SK-N-MC (cell line): ENCODE data around the gene EIF1AY.
"Not testable (repeated sequence)": the region's sequence is repeated elsewhere in the genome, so short reads cannot be mapped to it uniquely, and the experiment has no call there.

Experiments used
- DNase-seq: peaks from one replicate; pipeline ENCODE4 v3.0.0-alpha.2; 2011; ENCODE audit warnings: low read depth, low spot score
- H3K27ac ChIP-seq: fragments of 200-600 bp; sonication (generic); 2 replicates; pipeline ENCODE4 v1.5.1; 2016; ENCODE audit warnings: mixed run types
- H3K36me3 ChIP-seq: fragments of 200-600 bp; sonication (generic); 2 replicates; pipeline ENCODE4 v1.6.1; 2017; ENCODE audit warnings: antibody characterized with exemption, low read length, mixed read lengths; ENCODE audit not compliant: insufficient read depth
- H3K4me3 ChIP-seq: fragments of 200-600 bp; sonication (generic); 2 replicates; pipeline ENCODE4 v1.5.1; 2016
- H3K9ac ChIP-seq: fragments of 200-600 bp; sonication (generic); 2 replicates; pipeline ENCODE4 v1.8.0; 2017; ENCODE audit warnings: mixed run types, mixed read lengths; ENCODE audit not compliant: insufficient read length
- H3K9me3 ChIP-seq: fragments of 200-600 bp; sonication (generic); 2 replicates; pipeline ENCODE4 v1.6.1; 2017; ENCODE audit warnings: low read depth, mild to moderate bottlenecking, antibody characterized with exemption, low read length, moderate library complexity, mixed read lengths
- EZH2 ChIP-seq: fragments of 200-600 bp; sonication (generic); IDR thresholded peaks from one replicate; pipeline ENCODE4 v1.6.1; 2017; ENCODE audit warnings: antibody characterized with exemption
- FOXP2 ChIP-seq: optimal IDR thresholded peaks from 2 replicates; pipeline ENCODE3; 2011; ENCODE audit warnings: mild to moderate bottlenecking, moderate library complexity; ENCODE audit not compliant: insufficient read depth; ENCODE audit errors: extremely low read length, control extremely low read depth
- POLR2AphosphoS5 ChIP-seq: IDR thresholded peaks from 2 replicates; pipeline ENCODE4 v1.6.1; 2012; ENCODE audit warnings: mild to moderate bottlenecking, low read depth, low read length, borderline replicate concordance

Gene EIF1AY, protein sequence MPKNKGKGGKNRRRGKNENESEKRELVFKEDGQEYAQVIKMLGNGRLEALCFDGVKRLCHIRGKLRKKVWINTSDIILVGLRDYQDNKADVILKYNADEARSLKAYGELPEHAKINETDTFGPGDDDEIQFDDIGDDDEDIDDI

DNA sequence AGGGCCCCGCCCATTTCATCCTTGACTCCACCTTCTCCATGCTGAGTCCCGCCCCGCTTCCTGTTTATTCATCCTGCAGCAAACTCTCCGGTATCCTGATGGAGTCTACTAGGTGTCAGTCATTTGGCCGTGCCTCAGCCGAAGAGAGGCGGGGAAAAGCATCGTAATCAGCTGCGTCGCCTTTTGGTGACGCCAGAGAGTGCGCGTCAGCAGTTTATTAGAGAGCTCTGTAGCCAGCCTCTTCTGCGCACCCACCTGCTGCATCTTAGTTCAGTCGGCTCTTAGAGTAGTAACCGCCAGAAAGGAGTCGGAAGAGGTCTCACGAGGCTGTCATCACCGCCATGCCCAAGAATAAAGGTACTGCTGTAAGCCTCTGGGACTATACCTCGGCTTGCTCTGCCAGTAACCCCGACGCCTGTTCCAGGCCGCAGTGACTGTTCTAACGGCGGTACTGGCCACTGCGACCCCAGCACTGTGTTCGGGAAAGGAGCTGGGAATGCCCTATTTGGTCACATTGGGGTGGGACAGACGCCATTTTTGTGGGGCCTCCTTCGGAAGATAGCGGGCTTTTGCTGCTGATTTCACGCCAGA lies at the start of gene EIF1AY:
EIF1AY (plus strand) TSS at position 246 of the 591 bp plus-strand sequence; CDS start at position 342, 96 bp downstream.
- no peak within 1 kb of the TSS for H3K4me3 ChIP-seq
- H3K9me3 ChIP-seq: no peaks in the 10 kb centered on the region
- TF ChIP-seq FOXP2 (no peak), EZH2 (no peak), POLR2AphosphoS5 (no peak)
- H3K27ac ChIP-seq: no peak within 1 kb of the TSS
- DNase-seq: no peak
- no peaks in the 10 kb centered on the region for H3K36me3 ChIP-seq
- H3K9ac ChIP-seq: no peak within 1 kb of the TSS

DNA sequence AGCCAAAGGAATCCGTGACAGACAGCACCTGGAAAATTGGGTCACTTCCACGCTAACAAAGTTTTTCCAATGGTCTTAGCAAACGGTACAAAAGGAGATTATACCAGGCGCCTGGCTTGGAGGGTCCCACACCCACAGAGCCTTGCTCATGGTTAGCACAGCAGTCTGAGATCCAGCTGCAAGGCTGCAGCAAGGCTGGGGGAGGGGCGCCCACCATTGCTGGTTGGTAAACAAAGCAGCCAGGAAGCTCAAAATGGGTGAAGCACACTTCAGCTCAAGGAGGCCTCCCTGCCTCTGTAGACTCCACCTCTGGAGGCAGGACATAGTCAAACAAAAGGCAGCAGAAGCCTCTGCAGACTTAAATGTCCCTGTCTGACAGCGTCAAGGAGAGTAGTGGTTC lies 47.1 kb upstream of the EIF1AY start:
- DNase-seq: no peak
- H3K4me3 ChIP-seq: no peak overlapping the region
- H3K27ac ChIP-seq: no peak overlapping the region
- no peaks in the 10 kb centered on the region for H3K9me3 ChIP-seq
- no peaks in the 10 kb centered on the region for H3K36me3 ChIP-seq
- TF ChIP-seq EZH2 (no peak), POLR2AphosphoS5 (no peak), FOXP2 (no peak)
- no peak overlapping the region for H3K9ac ChIP-seq

DNA sequence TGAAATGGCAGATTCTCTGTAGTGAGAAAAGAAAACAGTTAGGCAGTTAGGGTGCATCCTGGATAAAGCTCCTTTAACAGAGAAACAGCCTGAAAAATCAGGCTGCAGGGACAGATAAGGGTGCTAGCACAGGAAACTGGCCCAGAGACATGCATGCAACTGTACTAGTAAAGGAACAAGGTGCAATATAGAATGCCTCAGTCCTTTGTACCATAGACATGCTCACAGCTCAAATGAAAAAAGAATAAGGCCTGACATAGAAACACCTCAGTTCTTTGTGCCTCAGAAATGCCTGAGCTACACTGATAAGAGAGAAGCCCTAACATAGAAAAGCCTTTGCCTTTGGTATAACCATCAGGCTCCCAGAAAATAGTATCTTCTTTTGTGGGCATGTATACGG lies 37.4 kb upstream of the EIF1AY start:
- Histone ChIP-seq H3K27ac (no peak overlapping the region), H3K9me3 (no peaks in the 10 kb centered on the region)
- DNase-seq: no peak

DNA sequence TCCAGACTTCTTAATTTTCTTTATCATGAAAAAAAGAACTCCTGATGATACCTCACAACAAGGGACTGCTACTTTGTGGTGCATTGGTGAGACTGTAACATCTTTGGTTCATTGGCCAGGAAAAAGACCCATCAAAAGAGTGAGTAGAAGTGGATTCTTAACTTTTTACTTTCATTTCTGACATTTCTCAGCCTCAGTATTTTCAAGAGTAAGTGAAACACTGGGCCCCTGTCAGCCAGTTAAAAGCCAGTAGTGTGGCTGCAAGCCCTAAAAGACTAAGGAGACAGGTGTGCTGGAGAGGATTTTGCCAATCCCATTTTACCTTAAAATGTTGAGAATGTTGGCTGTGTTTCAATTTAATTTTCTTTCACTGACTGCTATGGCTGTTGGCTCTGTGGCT lies 36.6 kb upstream of the EIF1AY start:
- TF ChIP-seq FOXP2 (no peak), POLR2AphosphoS5 (no peak), EZH2 (no peak)
- no peaks in the 10 kb centered on the region for H3K36me3 ChIP-seq
- DNase-seq: no peak
- H3K9ac ChIP-seq: no peak overlapping the region
- H3K4me3 ChIP-seq: no peak overlapping the region
- no peaks in the 10 kb centered on the region for H3K9me3 ChIP-seq
- no peak overlapping the region for H3K27ac ChIP-seq

More for the DNA sequence above, 37.4 kb upstream of the EIF1AY start:
- Histone ChIP-seq H3K4me3 (no peak overlapping the region), H3K9ac (no peak overlapping the region), H3K36me3 (no peaks in the 10 kb centered on the region)
- no peak for TF ChIP-seq EZH2
- no peak for TF ChIP-seq POLR2AphosphoS5
- no peak for TF ChIP-seq FOXP2

DNA sequence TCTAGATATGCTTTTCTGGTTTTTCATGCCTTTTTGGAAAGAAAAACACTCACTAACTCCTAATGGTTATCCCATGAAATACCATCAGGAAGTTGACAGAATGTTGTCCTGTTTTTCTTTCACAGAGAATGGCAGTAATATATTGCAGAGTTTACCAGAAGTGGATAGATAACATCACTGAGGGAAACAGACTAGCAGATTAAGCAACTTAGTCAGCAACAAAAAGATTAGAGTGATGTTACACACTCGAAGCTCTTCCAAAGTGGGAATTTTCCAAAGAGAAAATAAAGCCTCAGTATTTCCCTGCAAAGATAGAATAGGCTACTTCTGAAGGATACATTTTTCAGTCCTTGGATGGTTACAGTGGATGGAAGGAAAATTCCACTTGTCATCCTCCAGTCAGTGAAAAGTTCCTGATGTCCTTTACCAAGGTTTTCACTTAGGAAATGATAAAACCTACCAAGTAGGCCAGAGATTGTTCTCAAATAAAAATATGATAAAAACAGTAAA lies 31.1 kb upstream of the EIF1AY start:
- Histone ChIP-seq H3K9me3 (no peaks in the 10 kb centered on the region), H3K36me3 (no peaks in the 10 kb centered on the region), H3K27ac (no peak overlapping the region), H3K9ac (no peak overlapping the region), H3K4me3 (no peak overlapping the region)
- DNase-seq: no peak
- TF ChIP-seq EZH2: no peak
- no peak for TF ChIP-seq FOXP2
- TF ChIP-seq POLR2AphosphoS5: no peak

DNA sequence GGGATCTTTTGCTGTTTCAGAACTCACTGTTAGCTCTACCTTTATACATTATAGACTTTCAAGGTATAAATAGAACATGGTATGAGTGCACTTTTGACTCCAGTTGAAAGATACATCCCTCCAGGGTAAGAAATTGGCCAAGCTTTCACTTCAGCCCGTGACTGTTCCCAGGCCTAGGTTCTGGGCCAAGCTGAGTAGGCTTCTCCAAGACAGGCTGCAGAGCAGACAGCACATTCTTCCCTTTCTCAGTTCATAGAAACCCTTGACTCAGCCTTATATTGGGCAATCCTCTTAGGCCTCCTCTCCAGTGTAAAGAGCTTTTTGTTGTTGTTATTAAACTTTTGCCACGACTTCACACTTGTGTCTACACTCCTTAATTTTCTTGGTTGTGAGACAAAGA lies 29.5 kb upstream of the EIF1AY start:
- TF ChIP-seq EZH2 (no peak), FOXP2 (no peak), POLR2AphosphoS5 (no peak)
- no peak overlapping the region for H3K27ac ChIP-seq
- DNase-seq: no peak

DNA sequence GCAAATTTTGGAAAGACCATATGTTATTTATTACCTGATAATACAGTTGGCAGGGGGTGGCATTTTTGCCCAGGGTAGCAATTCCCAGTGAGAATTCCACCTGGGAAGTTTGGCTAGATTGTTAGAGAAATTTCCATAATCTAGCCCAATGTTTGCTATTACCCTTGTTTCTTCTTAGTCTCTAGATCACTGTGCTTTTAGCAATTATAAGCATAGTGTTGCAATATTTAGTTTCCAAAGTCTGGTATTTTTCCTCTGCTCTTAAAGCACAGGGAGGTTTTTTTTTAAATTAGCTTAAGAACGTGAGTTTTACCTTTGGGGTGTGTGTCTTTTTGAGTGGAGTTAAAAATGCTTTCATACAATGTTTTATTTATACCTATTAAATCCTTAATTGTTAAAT lies 26.3 kb upstream of the EIF1AY start:
- Histone ChIP-seq H3K36me3 (no peaks in the 10 kb centered on the region), H3K9ac (no peak overlapping the region), H3K9me3 (no peaks in the 10 kb centered on the region), H3K4me3 (no peak overlapping the region), H3K27ac (no peak overlapping the region)
- DNase-seq: no peak
- no peak for TF ChIP-seq EZH2
- TF ChIP-seq POLR2AphosphoS5: no peak
- no peak for TF ChIP-seq FOXP2

More for the DNA sequence above, 29.5 kb upstream of the EIF1AY start:
- H3K4me3 ChIP-seq: no peak overlapping the region
- H3K9ac ChIP-seq: no peak overlapping the region
- H3K9me3 ChIP-seq: no peaks in the 10 kb centered on the region
- no peaks in the 10 kb centered on the region for H3K36me3 ChIP-seq

DNA sequence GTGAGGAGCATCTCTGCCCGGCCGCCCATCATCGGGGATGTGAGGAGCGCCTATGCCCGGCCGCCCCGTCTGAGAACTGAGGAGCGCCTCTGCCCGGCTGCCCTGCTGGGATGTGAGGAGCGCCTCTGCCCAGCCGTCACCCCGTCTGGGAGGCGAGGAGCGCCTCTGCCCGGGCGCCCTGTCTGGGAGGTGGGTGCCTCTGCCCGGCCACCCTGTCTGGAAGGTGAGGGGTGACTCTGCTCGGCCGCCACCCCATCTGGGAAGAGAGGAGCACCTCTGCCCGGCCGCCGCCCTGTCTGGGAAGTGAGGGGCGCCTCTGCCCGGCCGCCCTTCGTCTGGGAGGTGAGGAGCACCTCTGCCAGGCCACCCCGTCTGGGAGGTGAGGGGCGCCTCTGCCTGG lies 23.7 kb upstream of the EIF1AY start:
- H3K9ac ChIP-seq: no peak overlapping the region
- TF ChIP-seq EZH2: no peak
- no peak for TF ChIP-seq FOXP2
- no peak for TF ChIP-seq POLR2AphosphoS5
- H3K9me3 ChIP-seq: no peaks in the 10 kb centered on the region
- H3K27ac ChIP-seq: no peak overlapping the region
- no peak for DNase-seq
- H3K36me3 ChIP-seq: no peaks in the 10 kb centered on the region
- no peak overlapping the region for H3K4me3 ChIP-seq

DNA sequence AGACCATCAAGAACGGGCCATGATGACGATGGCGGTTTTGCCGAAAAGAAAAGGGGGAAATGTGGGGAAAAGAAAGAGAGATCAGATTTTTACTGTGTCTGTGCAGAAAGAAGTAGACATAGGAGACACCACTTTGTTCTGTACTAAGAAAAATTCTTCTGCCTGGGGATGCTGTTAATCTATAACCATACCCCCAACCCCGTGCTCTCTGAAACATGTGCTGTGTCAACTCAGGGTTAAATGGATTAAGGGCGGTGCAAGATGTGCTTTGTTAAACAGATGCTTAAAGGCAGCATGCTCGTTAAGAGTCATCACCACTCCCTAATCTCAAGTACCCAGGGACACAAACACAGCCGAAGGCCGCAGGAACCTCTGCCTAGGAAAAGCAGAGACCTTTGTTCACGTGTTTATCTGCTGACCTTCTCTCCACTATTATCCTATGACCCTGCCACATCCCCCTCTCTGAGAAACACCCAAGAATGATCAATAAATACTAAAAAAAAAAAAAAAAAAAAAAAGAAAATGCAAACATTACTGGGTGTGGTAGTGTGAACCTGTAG lies 22.7 kb upstream of the EIF1AY start:
- DNase-seq, H3K9ac ChIP-seq, H3K27ac ChIP-seq, H3K4me3 ChIP-seq, H3K36me3 ChIP-seq, H3K9me3 ChIP-seq: not testable (repeated sequence)
